Esophagus (tissue), 2 donors: Measurements from ENCODE around the gene SYNRG. TPM values are rescaled to one million over a fixed set of nuclear protein-coding genes. Genes with fewer than 3 reads are reported as not detected.

Experiments
- H3K27ac ChIP-seq, 2 donors: one replicate each; pipeline ENCODE4 v1.5.1; 2013; ENCODE audit warnings: low read depth in 2 of 2, mild to moderate bottlenecking in 2 of 2, inconsistent platforms in 1 of 2, low read length in 1 of 2, moderate library complexity in 1 of 2
- H3K27me3 ChIP-seq, 2 donors: one replicate each; pipeline ENCODE4 v1.6.1; 2013; ENCODE audit warnings: low read length in 2 of 2, control low read depth in 1 of 2, mild to moderate bottlenecking in 1 of 2; ENCODE audit not compliant: insufficient read depth in 2 of 2, control insufficient read depth in 1 of 2
- H3K36me3 ChIP-seq, 2 donors: one replicate each; pipeline ENCODE4 v1.6.1; 2013; ENCODE audit warnings: low read length in 1 of 2; ENCODE audit not compliant: control insufficient read depth in 2 of 2, insufficient read depth in 2 of 2
- H3K4me1 ChIP-seq, 2 donors: one replicate each; pipeline ENCODE4 v1.6.1; 2013; ENCODE audit warnings: low read length in 1 of 2; ENCODE audit not compliant: control insufficient read depth in 2 of 2, insufficient read depth in 2 of 2
- H3K4me3 ChIP-seq, 2 donors: one replicate each; pipeline ENCODE4 v1.5.1; 2013; ENCODE audit warnings: low read length in 2 of 2, mild to moderate bottlenecking in 2 of 2, low read depth in 1 of 2, moderate library complexity in 1 of 2
- H3K9me3 ChIP-seq, 2 donors: one replicate each; pipeline ENCODE4 v1.6.1; 2013; ENCODE audit warnings: mild to moderate bottlenecking in 2 of 2, low read depth in 1 of 2, low read length in 1 of 2, moderate library complexity in 1 of 2; ENCODE audit not compliant: control insufficient read depth in 2 of 2, insufficient read depth in 1 of 2
- WGBS, 2 donors: extraction: QIAGEN DNeasy Blood & Tissue Kit; methylation state at CpG; one replicate each; pipeline ENCODE4 v1.1.7; 2013; 5-methylcytosine and 5-hydroxymethylcytosine counted together
- polyA plus RNA-seq, 2 donors: library from polyadenylated mRNA; stranded (reverse); fragments of 200-250 nt; gene quantifications; one replicate each; pipeline ENCODE4 v1.2.3, GENCODE V29; 2013
- donor health status: healthy with polysubstance abuse.
- donor health status: Bipolar disorder and iron deficiency.

SYNRG gene
- polyA plus RNA-seq, 2 donors = 7.6 to 8.2 TPM

DNA sequence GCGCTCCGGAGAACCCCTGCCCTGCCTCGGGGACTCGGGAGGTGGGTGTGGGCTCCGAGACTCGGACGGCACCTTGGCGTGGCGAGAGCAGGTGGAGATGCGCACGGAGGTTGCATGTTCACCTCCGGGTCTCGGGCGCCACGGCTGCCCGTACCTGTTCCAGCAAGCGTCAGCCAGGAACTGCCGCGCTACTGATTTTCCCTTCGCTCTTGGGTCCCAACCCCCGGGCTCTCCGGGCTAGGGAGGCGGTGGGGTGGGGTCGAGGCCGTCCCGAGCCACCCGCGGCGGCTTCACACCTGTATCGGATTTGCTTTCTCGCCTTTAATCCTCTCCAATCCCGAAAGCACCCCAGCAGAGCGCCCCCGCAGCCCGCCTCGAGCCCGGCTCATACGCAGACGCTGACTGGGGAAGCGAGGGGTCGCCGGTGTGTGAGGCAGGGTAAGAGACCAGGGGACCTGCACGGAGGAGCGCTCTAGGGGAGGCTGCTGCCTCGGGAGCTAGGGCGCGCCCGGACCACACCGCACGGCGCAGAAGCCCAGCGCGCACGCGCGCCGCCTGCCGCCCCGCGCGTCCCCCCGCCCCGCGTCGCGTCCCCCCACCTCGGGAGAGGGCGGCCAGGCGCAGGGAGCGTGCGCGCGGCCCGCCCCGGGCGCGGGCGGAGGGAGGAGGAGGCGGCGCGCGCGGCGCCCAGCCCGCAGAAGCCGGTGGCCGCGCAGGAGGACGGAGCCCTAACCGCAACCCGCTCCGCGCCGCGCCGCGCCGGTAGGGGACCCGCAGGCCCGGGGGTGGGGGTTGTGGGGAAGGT, 119.8 kb downstream of the SYNRG start, which contains the start of gene DUSP14:
TSS of gene DUSP14 (plus strand) at position 695 of the 805 bp plus-strand sequence. CDS start 22,382 bp downstream, outside the sequence.
- Histone ChIP-seq H3K27me3 (no peaks in the 10 kb centered on the region), H3K27ac (peak within 1 kb of the TSS; percentile 86 to 98), H3K4me3 (peak within 1 kb of the TSS; percentile 55 to 64), H3K9me3 (no peaks in the 10 kb centered on the region), H3K4me1 (no peaks in the 10 kb centered on the region), H3K36me3 (no peaks in the 10 kb centered on the region)
- 0 to 1% methylated on average over 53 to 100 of the region's 100 CpGs for WGBS, 2 donors

DNA sequence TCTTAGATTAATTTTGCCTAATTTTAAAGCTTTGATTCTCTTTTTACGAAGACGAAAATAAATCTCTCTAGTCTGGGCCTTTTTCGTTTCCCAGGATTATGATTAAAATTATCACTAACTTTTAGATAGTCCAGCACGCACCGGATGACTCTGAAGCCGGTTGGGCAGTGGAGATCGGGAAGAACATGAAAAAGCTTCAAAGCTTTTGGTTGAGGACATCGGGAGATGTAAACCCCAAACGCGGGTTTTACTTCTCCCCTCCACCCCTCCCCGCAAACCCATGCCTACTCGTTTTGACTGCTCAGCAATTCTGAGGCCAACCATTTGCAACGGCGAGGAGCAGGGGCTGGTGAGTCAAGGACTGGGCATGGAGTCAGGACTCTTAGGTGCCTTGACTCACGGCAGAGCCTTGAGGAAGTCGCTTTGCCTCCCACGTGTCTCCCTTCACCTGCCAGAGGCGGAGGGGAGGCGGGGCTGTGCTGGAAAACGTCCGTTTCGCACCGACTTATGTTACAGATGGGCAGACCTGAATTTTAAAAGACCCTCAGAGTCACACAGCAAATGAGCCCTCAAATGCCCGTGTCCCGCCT, 120.5 kb downstream of the SYNRG start:
- 1 to 2% methylated on average over 25 of the region's 25 CpGs for WGBS, 2 donors
- no peaks in the 10 kb centered on the region for H3K4me1 ChIP-seq
- no peaks in the 10 kb centered on the region for H3K9me3 ChIP-seq
- peak overlapping the region; percentile 86 to 98 for H3K27ac ChIP-seq
- H3K36me3 ChIP-seq = no peaks in the 10 kb centered on the region
- H3K4me3 ChIP-seq = peak overlapping the region; percentile 55 to 64
- H3K27me3 ChIP-seq = no peaks in the 10 kb centered on the region

DNA sequence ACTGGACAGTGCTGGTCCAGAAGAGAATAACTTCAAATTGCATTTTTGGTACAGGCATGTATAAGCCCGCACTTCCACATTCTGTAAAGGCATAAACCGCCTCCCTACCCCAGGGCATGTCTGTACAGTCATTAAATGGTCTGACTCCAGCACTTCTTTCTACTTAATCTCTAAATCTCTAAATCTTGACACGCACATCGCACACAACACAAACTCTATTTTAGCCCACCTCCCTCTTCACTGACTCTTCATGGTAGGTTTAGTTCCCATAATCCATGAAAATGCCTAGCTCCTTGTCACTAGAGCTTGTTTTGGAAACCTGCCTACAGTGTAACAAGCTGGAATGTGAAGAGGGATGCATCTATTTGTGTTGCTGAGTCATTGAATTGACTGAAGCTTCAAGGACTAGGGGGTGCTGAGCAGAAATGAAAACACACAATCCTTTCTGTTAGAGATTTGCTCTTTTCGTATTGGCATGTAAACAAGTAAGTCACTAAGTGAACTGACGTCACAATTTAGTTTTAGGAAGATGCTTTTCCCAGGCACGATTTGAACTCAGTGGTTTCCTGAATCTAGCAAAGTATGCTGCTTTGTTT, 121.1 kb downstream of the SYNRG start:
- 19% methylated on average over 7 of the region's 7 CpGs for WGBS, 2 donors
- H3K27ac ChIP-seq = peak overlapping the region in 1 of 2 donors; percentile 98
- no peaks in the 10 kb centered on the region for H3K9me3 ChIP-seq
- H3K4me3 ChIP-seq = no peak overlapping the region
- no peaks in the 10 kb centered on the region for H3K4me1 ChIP-seq
- no peaks in the 10 kb centered on the region for H3K27me3 ChIP-seq
- H3K36me3 ChIP-seq = no peaks in the 10 kb centered on the region

DNA sequence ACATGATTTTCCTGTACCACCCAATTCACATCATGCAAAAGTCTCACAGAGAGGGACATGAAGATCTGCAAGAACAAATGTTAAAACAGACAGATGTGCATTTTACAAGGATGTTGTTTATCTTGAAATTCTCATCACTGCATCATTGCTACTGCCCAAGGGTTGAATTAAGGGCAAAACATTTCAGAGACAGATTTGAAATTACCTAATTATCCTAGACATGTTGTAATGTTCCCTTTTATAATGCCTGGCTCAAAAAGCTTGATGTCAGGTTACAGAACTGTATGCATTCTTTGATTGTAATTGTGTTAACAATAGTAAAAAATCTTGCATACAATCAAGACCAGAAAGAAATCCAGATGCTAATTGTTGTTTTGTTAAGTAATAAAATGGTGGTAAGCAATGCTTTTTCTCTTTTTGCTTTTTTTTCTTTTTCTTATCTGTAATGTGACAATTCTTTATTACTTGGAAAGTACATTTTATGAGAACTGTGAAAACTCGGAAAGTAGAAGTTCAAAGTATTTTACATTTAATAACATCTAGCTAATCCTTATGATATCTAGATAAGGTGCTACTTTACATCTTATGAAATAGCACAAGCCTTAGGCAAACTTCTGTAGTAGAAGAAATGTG, 123.2 kb downstream of the SYNRG start:
- Histone ChIP-seq H3K4me3 (no peak overlapping the region), H3K36me3 (no peaks in the 10 kb centered on the region), H3K27ac (no peak overlapping the region), H3K9me3 (no peaks in the 10 kb centered on the region), H3K27me3 (no peaks in the 10 kb centered on the region), H3K4me1 (no peaks in the 10 kb centered on the region)
- WGBS, 2 donors = 84 to 92% methylated on average over 1 of the region's 1 CpG

DNA sequence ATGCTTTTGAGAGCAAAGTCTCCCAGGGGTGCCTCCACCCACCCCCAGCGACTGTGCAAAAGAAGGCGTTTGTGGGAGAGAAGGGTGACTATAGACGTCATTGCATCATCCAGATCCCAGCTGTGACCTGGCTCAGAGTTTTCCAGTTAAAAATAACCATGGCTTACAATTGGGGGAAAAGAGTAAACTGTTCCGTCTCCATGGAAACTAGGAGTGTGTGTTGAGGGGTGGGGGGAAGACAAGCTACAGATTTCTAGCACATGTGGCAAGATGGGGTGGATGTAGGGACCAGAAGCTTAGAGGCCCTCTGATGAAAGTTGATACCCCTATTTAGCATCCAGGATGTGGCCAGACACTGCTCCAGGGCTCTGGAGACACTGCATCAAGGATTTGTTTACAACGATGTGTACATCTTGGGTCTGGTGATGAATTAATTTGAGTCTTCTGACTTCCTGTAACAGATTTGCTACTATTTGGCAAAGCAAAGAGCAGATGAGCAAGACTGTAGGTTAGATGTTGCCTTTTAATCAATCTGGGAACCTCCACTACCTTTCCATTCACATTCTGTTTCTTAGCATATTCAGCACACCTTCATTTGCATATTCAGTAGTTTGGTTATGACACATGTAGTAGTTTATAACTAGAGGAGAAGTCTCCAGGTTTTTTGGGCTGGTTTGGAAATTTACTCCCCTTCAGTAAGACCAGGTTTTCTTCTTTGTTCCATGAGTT, 125.7 kb downstream of the SYNRG start:
- Histone ChIP-seq H3K27ac (no peak overlapping the region), H3K4me1 (no peaks in the 10 kb centered on the region)
- WGBS, 2 donors = 52 to 58% methylated on average over 5 of the region's 5 CpGs

DNA sequence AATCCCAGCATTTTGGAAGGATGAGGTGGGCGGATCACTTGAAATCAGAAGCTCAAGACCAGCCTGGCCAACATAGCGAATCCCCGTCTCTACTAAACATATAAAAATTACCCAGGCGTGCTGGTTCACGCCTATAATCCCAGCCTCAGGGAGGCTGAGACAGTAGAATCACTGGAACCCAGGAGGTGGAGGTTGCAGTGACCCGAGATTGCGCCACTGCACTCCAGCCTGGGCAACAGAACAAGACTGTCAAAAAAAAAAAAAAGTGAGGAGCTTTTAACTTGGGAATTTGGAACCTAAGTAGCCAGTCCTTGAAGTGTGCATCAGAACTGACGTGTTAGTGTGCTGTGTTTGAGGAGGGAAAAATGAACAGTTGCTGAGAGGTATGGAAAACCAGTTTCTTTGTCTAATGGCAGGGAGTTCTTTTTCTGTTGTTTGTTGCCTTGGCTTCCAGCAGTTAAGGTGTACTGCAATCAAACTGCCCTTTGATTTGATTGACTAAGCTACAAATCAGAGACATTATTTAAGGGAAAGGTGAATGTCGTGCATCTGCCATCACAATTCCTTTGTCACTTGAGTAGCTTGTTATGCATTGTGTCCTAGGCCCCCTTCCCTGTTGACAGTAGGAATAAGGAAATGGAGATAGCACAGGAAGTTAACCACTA, 128.1 kb downstream of the SYNRG start:
- Histone ChIP-seq H3K36me3 (peaks cover 0 to 4% of the 10 kb centered on the region in 2 donors), H3K4me1 (no peaks in the 10 kb centered on the region), H3K27me3 (no peaks in the 10 kb centered on the region), H3K27ac (peak overlapping the region in 1 of 2 donors; percentile 6), H3K4me3 (no peak overlapping the region), H3K9me3 (no peaks in the 10 kb centered on the region)
- 56 to 70% methylated on average over 9 of the region's 9 CpGs for WGBS, 2 donors

More for the DNA sequence above, 125.7 kb downstream of the SYNRG start:
- no peaks in the 10 kb centered on the region for H3K9me3 ChIP-seq
- no peaks in the 10 kb centered on the region for H3K27me3 ChIP-seq
- no peak overlapping the region for H3K4me3 ChIP-seq
- peaks cover 0 to 2% of the 10 kb centered on the region in 2 donors for H3K36me3 ChIP-seq

DNA sequence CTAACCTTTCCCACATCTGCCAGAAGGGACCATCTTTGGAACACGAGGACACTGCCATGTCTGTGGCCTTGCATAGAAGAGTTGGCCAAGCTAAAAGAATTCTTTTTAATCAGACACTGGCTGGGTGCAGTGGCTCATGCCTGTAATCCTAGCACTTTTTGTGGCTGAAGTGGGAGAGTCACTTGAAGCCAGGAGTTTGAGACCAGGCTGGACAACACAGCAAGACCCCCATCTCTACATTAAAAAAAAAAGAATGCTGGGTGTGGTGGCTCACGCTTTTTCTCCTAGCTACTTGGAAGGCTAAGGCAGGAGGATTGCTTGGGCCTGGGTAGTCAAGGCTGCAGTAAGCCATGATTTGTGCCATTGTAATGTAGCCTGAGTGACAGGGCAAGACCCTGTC, 128.8 kb downstream of the SYNRG start:
- Histone ChIP-seq H3K27ac (no peak overlapping the region), H3K36me3 (peaks cover 0 to 4% of the 10 kb centered on the region in 2 donors)
- WGBS, 2 donors = 86 to 88% methylated on average over 2 of the region's 2 CpGs

DNA sequence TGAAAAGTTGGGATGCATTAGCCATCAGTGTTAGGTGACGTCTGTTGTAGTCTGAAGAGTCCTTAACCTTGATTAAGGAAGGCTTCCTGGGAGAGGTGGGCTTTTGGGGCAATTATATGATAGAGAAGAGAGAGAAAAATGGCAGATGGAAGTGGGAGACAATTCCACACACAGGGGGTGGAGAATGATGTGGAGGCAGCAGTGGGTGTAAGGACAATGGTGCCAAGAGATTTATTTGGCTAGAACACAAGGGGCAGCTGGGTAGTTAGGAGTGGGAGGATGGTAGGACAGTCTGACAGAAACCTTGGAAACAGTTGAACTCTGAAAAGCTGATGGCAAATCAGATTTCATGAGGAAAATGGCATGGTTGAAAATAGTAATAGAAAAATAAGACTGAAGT, 130.2 kb downstream of the SYNRG start:
- Histone ChIP-seq H3K4me3 (no peak overlapping the region), H3K27ac (no peak overlapping the region), H3K27me3 (no peaks in the 10 kb centered on the region), H3K4me1 (no peaks in the 10 kb centered on the region), H3K9me3 (no peaks in the 10 kb centered on the region), H3K36me3 (peaks cover 0 to 4% of the 10 kb centered on the region in 2 donors)
- WGBS, 2 donors = 95 to 97% methylated on average over 1 of the region's 1 CpG

More for the DNA sequence above, 128.8 kb downstream of the SYNRG start:
- Histone ChIP-seq H3K4me1 (no peaks in the 10 kb centered on the region), H3K4me3 (no peak overlapping the region), H3K9me3 (no peaks in the 10 kb centered on the region), H3K27me3 (no peaks in the 10 kb centered on the region)
